SK-N-SH treated with all-trans-retinoic acid at 6 μM for 48 hours (cell line): ENCODE data around the gene ZBTB7B.

Experiments used
- ATAC-seq: fragments of 200-7000 bp; cut with Tn5 transposase; 3 replicates; pipeline ENCODE4 v1.9.1; 2020; ENCODE audit warnings: mild to moderate bottlenecking, moderate library complexity
- ARNTL ChIP-seq: fragments of 450-650 bp; formaldehyde crosslinking; IDR thresholded peaks from 2 replicates; pipeline ENCODE4 v1.5.0; 2020; ENCODE audit warnings: low read depth, mild to moderate bottlenecking, moderate library complexity, borderline replicate concordance
- BACH2 ChIP-seq: fragments of 250-450 bp; sonication (Bioruptor Pico); IDR thresholded peaks from 2 replicates; pipeline ENCODE4 v1.9.0; 2021; ENCODE audit warnings: mild to moderate bottlenecking, borderline replicate concordance
- CSDC2 ChIP-seq: fragments of 250-450 bp; sonication (Bioruptor Pico); IDR thresholded peaks from 2 replicates; pipeline ENCODE4 v1.5.0; 2020; ENCODE audit warnings: mild to moderate bottlenecking, moderate library complexity
- ESRRG ChIP-seq: fragments of 250-450 bp; sonication (Bioruptor Pico); IDR thresholded peaks from 2 replicates; pipeline ENCODE4 v1.6.1; 2021; ENCODE audit warnings: mild to moderate bottlenecking
- GLIS3 ChIP-seq: fragments of 250-450 bp; sonication (Bioruptor Pico); IDR thresholded peaks from 2 replicates; pipeline ENCODE4 v1.5.0; 2020; ENCODE audit warnings: mild to moderate bottlenecking, moderate library complexity
- ISL1 ChIP-seq: fragments of 250-450 bp; sonication (Bioruptor Pico); IDR thresholded peaks from 2 replicates; pipeline ENCODE4 v2.1.2; 2022; ENCODE audit warnings: mild to moderate bottlenecking, moderate library complexity
- OSR1 ChIP-seq: fragments of 250-450 bp; sonication (Bioruptor Pico); IDR thresholded peaks from 2 replicates; pipeline ENCODE4 v1.8.0; 2022; ENCODE audit warnings: moderate library complexity, mild to moderate bottlenecking, inconsistent platforms
- PPARA ChIP-seq: fragments of 250-450 bp; sonication (Bioruptor Pico); IDR thresholded peaks from 2 replicates; pipeline ENCODE4 v1.5.0; 2020; ENCODE audit warnings: mild to moderate bottlenecking, borderline replicate concordance
- SNAI2 ChIP-seq: fragments of 250-450 bp; sonication (Bioruptor Pico); IDR thresholded peaks from 2 replicates; pipeline ENCODE4 v1.5.0; 2020; ENCODE audit warnings: mild to moderate bottlenecking, moderate library complexity
- TCF4 ChIP-seq: fragments of 250-450 bp; sonication (Bioruptor Pico); IDR thresholded peaks from 2 replicates; pipeline ENCODE4 v1.8.0; 2021; ENCODE audit warnings: mild to moderate bottlenecking, moderate library complexity, borderline replicate concordance
- TOX ChIP-seq: fragments of 250-450 bp; sonication (Bioruptor Pico); IDR thresholded peaks from 2 replicates; pipeline ENCODE4 v1.8.0; 2021; ENCODE audit warnings: mild to moderate bottlenecking, moderate library complexity, borderline replicate concordance
- ZC3H10 ChIP-seq: fragments of 250-450 bp; sonication (Bioruptor Pico); IDR thresholded peaks from 2 replicates; pipeline ENCODE4 v1.5.1; 2021; ENCODE audit warnings: mild to moderate bottlenecking, moderate library complexity
- ZFP3 ChIP-seq: fragments of 250-450 bp; sonication (Bioruptor Pico); IDR thresholded peaks from 2 replicates; pipeline ENCODE4 v1.5.0; 2020; ENCODE audit warnings: mild to moderate bottlenecking, moderate library complexity
- ZNF565 ChIP-seq: fragments of 450-650 bp; formaldehyde crosslinking; conservative IDR thresholded peaks from 2 replicates; pipeline ENCODE4 v1.5.0; 2020; ENCODE audit warnings: low read depth, mild to moderate bottlenecking, moderate library complexity
- ZNF70 ChIP-seq: fragments of 450-650 bp; formaldehyde crosslinking; IDR thresholded peaks from 2 replicates; pipeline ENCODE4 v1.5.0; 2020; ENCODE audit warnings: mild to moderate bottlenecking, moderate library complexity
- ZNF8 ChIP-seq: fragments of 450-650 bp; formaldehyde crosslinking; IDR thresholded peaks from 2 replicates; pipeline ENCODE4 v1.5.0; 2020; ENCODE audit warnings: mild to moderate bottlenecking, moderate library complexity
- TF ChIP-seq, protein P1 (sequence below): fragments of 250-450 bp; sonication (Bioruptor Pico); IDR thresholded peaks from 2 replicates; pipeline ENCODE4 v1.5.1; 2021; ENCODE audit warnings: mild to moderate bottlenecking, moderate library complexity
- TF ChIP-seq, protein P2 (sequence below): fragments of 250-450 bp; sonication (Bioruptor Pico); IDR thresholded peaks from 2 replicates; pipeline ENCODE4 v1.8.0; 2020; ENCODE audit warnings: mild to moderate bottlenecking, moderate library complexity, borderline replicate concordance
- TF ChIP-seq, protein P3 (sequence below): fragments of 250-450 bp; sonication (Bioruptor Pico); IDR thresholded peaks from 2 replicates; pipeline ENCODE4 v1.5.1; 2020; ENCODE audit warnings: low read depth, mild to moderate bottlenecking, moderate library complexity
- TF ChIP-seq, protein P4 (sequence below): fragments of 250-450 bp; sonication (Bioruptor Pico); IDR thresholded peaks from 2 replicates; pipeline ENCODE4 v1.5.0; 2020; ENCODE audit warnings: mild to moderate bottlenecking, moderate library complexity

ZBTB7B gene

DNA sequence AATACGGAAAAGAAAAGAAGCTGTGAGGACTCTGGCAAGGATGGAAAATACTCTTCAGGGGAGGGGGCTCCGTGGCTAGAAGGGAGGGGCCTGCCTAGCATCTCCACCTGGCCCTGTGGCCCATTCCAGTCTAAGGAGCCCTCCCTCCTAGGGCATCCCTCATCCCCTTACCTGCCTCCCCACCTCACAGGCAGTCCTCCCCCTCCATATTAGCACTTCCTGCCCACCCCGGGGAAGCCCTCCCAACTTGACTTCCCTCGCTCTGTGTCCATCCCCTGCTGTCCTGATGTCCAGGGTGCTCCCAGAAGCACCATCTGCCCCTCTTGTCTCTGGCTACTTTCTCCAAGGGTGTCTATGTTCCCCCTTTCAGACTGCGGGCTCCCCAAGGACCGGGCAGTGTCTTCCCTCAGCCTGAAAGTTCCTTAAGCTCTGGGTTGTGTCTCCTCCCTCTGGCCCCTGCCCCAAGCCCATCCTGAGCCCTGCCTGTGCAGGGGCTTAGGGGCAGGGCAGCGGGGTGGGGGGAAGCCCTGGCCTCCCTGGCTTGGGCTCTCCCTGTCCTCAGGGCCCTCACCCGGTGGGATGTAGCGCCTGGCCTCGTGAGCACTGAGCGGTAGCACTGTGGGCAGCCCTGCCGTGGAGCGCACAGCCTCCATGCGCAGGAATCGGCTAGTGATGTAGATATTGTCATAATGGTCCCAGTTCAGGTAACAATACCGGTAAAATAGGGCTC lies 27.1 kb downstream of the ZBTB7B start:
- ATAC-seq: no peak; the same call in 2 of the 3 replicates
- TF ChIP-seq, protein P1, sequence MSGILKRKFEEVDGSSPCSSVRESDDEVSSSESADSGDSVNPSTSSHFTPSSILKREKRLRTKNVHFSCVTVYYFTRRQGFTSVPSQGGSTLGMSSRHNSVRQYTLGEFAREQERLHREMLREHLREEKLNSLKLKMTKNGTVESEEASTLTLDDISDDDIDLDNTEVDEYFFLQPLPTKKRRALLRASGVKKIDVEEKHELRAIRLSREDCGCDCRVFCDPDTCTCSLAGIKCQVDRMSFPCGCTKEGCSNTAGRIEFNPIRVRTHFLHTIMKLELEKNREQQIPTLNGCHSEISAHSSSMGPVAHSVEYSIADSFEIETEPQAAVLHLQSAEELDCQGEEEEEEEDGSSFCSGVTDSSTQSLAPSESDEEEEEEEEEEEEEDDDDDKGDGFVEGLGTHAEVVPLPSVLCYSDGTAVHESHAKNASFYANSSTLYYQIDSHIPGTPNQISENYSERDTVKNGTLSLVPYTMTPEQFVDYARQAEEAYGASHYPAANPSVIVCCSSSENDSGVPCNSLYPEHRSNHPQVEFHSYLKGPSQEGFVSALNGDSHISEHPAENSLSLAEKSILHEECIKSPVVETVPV (CRISPR knock-in tag): no peak
- TF ChIP-seq GLIS3 (CRISPR knock-in tag): no peak
- no peak for TF ChIP-seq BACH2 (CRISPR knock-in tag)
- no peak for TF ChIP-seq ESRRG (CRISPR knock-in tag)
- no peak for TF ChIP-seq ISL1 (CRISPR knock-in tag)
- no peak for TF ChIP-seq TOX (CRISPR knock-in tag)
- no peak for TF ChIP-seq OSR1 (CRISPR knock-in tag)
- TF ChIP-seq, protein P2, sequence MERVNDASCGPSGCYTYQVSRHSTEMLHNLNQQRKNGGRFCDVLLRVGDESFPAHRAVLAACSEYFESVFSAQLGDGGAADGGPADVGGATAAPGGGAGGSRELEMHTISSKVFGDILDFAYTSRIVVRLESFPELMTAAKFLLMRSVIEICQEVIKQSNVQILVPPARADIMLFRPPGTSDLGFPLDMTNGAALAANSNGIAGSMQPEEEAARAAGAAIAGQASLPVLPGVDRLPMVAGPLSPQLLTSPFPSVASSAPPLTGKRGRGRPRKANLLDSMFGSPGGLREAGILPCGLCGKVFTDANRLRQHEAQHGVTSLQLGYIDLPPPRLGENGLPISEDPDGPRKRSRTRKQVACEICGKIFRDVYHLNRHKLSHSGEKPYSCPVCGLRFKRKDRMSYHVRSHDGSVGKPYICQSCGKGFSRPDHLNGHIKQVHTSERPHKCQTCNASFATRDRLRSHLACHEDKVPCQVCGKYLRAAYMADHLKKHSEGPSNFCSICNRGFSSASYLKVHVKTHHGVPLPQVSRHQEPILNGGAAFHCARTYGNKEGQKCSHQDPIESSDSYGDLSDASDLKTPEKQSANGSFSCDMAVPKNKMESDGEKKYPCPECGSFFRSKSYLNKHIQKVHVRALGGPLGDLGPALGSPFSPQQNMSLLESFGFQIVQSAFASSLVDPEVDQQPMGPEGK (CRISPR knock-in tag): no peak
- TF ChIP-seq ZFP3 (CRISPR knock-in tag): no peak
- TF ChIP-seq PPARA (CRISPR knock-in tag): no peak
- TF ChIP-seq, protein P3, sequence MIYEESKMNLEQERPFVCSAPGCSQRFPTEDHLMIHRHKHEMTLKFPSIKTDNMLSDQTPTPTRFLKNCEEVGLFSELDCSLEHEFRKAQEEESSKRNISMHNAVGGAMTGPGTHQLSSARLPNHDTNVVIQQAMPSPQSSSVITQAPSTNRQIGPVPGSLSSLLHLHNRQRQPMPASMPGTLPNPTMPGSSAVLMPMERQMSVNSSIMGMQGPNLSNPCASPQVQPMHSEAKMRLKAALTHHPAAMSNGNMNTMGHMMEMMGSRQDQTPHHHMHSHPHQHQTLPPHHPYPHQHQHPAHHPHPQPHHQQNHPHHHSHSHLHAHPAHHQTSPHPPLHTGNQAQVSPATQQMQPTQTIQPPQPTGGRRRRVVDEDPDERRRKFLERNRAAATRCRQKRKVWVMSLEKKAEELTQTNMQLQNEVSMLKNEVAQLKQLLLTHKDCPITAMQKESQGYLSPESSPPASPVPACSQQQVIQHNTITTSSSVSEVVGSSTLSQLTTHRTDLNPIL (CRISPR knock-in tag): no peak
- no peak for TF ChIP-seq SNAI2 (CRISPR knock-in tag)
- TF ChIP-seq ZNF565 (CRISPR knock-in tag): no peak
- no peak for TF ChIP-seq ZNF8 (CRISPR knock-in tag)
- TF ChIP-seq TCF4 (CRISPR knock-in tag): no peak
- no peak for TF ChIP-seq ZNF70 (CRISPR knock-in tag)
- TF ChIP-seq, protein P4, sequence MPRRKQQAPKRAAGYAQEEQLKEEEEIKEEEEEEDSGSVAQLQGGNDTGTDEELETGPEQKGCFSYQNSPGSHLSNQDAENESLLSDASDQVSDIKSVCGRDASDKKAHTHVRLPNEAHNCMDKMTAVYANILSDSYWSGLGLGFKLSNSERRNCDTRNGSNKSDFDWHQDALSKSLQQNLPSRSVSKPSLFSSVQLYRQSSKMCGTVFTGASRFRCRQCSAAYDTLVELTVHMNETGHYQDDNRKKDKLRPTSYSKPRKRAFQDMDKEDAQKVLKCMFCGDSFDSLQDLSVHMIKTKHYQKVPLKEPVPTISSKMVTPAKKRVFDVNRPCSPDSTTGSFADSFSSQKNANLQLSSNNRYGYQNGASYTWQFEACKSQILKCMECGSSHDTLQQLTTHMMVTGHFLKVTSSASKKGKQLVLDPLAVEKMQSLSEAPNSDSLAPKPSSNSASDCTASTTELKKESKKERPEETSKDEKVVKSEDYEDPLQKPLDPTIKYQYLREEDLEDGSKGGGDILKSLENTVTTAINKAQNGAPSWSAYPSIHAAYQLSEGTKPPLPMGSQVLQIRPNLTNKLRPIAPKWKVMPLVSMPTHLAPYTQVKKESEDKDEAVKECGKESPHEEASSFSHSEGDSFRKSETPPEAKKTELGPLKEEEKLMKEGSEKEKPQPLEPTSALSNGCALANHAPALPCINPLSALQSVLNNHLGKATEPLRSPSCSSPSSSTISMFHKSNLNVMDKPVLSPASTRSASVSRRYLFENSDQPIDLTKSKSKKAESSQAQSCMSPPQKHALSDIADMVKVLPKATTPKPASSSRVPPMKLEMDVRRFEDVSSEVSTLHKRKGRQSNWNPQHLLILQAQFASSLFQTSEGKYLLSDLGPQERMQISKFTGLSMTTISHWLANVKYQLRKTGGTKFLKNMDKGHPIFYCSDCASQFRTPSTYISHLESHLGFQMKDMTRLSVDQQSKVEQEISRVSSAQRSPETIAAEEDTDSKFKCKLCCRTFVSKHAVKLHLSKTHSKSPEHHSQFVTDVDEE (CRISPR knock-in tag): no peak
- TF ChIP-seq ARNTL (CRISPR knock-in tag): no peak
- TF ChIP-seq ZC3H10 (CRISPR knock-in tag): no peak
- no peak for TF ChIP-seq CSDC2 (CRISPR knock-in tag)

DNA sequence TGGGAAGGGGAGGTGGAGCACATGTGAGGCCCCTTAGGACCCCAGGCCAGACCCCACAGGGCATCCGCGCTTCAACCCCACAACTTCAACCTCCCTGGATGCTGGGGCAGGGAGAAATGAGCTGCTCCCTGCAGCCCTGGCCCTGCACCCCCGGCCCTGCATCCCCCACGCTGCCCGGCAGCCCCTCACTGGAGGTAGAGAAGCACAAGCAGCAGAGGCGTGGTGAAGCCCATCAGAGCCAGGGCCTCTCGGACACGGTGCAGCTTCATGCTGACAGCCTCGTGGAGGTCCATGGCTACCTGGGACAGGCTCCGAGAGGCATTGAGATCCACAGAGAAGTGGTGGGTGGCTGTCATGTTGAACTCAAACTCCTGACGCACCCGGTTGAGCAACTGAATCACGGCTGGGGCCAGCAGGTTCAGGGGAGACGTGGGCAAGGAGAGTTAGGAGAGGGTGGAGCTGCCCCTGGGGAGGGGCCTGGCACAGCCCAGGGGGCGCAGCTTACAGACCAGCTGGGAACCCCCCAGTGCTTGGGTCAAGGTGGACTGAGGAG lies 27.7 kb downstream of the ZBTB7B start:
- TF ChIP-seq ZNF8 (CRISPR knock-in tag) (no peak), ARNTL (CRISPR knock-in tag) (no peak), ISL1 (CRISPR knock-in tag) (no peak), PPARA (CRISPR knock-in tag) (no peak)
- TF ChIP-seq, protein P2 (CRISPR knock-in tag): no peak
- ATAC-seq: no peak
